GM18526 (cell line): Measurements from ENCODE around the gene FBN1.

Experiments used
- POLR2A ChIP-seq: IDR thresholded peaks from 3 replicates; pipeline ENCODE4 v1.6.1; 2011; ENCODE audit not compliant: insufficient read length; ENCODE audit errors: extremely low read depth

The FBN1 gene

DNA sequence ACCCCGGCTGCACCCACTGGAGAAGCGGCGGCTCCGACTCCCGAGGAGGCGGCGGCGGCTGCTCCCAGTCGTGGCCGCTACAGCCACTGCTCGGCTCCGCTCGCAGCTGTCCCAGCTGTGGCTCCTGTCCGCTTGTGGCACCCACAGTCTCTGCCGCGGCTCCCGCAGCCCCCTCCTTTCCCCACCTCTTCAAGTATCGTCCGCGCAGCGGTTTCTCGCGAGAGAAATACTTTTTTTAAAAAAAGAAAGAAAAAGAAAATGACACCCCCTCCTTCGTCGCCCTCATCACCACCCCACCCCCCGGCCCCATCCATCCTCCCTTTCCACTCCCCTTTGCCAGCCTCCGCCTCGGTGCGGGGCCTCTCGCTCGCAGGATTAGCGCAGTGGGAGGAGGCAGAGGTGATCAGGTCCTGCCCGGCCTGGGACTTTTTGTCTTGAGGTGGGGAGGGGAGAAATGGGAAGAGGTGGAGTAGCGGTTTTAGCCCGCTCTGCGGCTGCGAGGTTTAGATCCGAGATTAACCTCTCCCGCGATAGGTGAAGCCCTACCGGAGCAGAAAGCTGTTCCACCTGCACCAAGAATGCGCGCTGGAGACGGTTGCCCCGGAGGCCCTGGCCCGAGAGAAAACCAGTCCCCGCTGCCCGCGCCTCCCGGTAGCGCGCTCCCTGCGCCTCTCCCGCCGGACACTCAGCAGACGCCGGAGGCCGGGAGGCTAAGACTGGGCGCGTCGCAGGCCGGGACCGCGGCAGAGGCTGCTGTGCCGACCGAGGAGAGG lies at the start of gene FBN1:
Gene FBN1 (minus strand): TSS at position 152 of the 773 bp plus-strand sequence. CDS start 940 bp downstream, outside the sequence.
- TF ChIP-seq POLR2A = peak; percentile 89

DNA sequence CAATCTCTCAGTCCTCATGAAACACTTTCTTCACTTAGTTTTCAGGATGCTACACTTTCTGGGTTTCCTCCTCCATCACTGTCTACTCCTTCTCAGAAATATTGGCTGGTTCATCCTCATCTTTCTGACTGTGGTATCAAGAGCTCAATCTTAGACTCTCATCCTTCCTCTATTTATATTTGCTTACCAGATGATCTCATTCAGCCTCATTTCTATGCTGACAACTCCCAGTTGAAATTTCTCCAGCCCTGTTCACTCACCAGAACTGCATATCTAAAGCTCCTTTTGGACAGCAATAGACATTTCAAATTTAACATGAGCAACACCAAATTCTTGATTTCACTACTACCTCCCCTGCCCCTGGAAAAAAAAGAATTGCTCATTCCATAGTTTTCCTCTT lies 48.0 kb upstream of the FBN1 start:
- no peak for TF ChIP-seq POLR2A

DNA sequence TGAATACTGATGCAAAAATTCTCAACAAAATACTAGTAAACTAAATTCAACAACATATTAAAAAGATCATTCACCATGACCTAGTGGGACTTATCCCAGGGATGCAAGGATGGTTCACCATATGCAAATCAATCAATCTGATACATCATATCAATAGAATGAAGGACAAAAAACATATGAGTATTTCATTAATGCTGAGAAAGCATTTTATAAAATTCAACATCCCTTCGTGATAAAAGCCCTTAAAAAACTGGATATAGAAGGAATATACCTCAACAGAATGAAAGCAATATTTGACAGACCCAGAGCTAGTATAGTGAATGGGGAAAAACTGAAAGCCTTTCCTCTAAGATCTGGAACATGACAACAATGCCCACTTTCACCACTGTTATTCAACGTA lies 43.0 kb upstream of the FBN1 start:
- TF ChIP-seq POLR2A = no peak

DNA sequence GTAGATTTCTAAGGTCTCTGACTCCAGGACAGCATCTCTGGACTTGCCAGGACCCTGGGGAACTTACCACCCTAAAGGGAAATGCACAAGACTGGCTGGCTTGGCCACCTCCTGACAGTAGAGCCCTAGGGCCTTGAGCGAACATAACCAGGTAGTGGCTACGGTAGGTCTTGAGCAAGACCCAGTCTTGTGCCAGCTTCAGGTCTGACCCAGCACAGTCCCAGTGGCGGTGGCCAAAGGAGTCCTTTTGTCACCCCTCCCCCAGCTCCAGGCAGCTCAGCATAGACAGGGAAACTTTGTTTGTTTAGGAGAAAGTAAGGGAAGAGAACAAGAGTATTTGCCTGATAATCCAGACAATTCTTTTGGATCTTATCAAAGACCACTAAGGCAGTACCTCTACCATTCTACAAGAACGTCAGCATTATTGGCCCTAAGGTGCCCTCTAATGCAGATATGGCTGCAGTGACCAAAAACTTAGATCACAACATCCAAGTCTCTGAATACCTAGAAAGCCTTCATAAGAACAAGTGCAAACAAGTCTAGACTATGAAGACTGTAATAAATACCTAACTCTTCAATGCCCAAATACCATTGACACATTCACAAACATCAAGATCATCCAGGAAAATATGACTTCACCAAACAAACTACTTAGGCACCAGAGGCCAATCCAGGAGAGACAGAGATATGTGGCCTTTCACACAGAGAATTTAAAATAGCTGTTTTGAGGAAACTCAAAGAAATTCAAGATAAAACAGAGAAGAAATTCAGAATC lies 38.7 kb upstream of the FBN1 start:
- TF ChIP-seq POLR2A = no peak

DNA sequence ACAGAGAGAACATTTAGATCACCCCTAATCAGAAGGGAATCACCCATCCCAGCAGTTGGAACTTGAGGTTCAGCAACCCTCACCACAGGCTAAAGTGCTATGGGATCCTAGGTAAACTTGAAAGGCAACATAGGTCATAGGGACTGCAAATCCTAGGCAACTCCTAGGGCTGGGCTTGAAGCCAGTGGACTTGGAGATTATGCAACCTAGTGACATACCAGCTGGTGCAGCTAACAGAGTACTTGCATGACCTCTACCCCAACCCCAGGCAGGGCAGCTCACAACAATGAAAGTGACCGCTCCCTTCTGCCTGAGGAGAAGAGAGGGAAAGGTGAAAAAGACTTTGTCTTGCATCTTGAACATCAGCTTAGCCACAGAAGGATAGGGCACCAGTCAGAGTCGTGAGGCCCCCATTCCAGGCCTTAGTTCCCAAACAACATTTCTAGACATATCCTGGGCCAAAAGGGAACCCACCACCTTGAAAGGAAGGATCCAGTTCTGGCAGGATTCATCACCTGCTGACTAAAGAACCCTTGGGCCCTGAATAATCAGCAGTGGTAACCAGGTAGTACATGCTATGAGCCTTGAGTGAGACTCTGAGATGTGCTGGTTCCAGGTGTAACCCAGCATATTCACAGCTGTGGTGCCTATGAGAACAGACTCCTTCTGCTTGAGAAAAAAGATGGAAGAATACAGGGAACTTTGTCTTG lies 37.6 kb upstream of the FBN1 start:
- no peak for TF ChIP-seq POLR2A

DNA sequence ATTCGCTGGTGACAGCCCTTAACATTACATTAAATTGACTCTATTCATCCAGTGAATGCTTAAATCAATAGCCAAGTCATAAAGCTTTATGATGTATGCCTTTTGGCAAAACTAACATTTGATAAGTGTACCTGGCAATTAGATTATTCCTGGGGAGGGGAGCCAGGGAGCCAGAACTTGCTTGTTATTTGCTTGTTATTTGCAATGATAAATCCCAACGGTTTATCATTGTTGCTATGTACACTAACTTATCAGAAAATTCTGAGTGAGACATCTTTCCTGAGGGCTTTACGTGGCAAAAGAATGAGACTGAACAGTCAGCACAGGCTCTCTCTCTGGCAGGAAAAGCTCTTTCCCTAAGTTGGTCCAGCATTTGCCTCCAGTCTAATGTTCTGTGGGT lies 35.8 kb upstream of the FBN1 start:
- TF ChIP-seq POLR2A = no peak

DNA sequence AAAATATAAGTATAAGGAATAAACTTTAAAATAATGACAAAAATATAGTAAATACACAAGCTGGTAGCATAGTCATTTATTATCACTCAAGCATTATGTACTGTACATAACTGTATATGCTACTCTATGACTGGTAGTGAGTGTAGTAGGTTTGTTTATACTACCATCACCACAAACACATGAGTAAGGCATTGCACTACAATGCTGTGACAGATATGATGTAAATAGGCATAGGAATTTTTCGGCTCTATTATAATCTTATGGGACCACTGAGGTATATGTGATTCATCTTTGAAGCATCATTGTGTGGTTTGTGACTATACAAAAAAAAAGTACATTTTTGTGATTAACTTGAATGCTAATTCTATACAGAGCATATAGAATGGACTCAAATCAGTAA lies 35.3 kb upstream of the FBN1 start:
- no peak for TF ChIP-seq POLR2A

DNA sequence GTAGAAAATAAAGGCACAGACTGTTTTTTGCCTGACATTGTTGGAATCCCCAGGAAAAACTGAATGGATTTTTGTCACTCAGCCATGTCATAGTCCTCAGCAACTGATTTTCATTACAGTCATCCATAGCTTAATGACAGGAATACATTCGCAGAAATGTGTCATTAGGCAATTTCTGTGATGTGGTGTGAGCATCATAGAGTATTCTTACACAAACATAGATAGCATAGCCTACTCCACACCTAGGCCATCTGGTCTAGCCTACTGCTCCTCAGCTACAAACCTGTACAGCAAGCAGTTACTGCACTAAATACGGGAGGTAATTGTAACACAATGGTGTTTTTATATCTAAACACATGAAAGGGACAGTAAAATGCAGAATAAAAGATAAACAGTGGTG lies 34.4 kb upstream of the FBN1 start:
- no peak for TF ChIP-seq POLR2A

DNA sequence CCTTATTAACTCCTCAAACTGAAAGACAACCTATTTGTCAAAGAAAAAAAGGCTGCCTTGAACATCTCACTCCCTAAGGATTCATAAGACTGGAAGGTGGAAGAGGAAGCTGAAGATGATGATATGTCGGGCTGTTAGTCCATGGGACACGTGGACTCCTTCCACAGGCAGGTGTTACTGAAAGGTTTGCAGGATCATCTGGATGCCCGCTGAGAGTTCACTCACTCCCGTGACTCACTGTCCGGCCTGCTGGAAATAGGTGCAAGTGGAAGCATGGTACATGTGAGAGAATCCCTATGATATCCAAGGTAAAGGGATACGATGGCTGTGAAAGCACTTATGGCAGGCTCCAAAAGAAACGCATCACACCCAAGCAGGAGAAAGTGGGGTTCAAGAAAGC lies 33.3 kb upstream of the FBN1 start:
- no peak for TF ChIP-seq POLR2A

DNA sequence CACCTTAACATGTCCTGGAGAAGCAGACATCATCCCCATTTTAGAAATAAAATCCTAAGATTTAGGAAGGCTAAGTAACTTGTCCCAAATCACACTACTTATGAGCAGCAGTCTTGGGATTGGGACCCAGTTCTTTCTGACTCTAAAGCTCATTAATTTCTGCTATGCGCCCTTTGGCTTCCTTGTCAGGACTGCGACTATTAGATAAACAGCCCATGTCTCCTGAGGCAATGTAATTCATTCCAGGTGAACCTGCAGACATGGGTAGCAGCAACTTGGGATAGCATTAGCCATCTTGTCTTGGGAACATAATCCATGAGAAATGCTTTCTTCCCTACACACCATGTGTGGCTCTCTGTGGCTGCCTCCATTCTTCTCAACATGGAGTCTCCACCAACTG lies 32.3 kb upstream of the FBN1 start:
- no peak for TF ChIP-seq POLR2A

DNA sequence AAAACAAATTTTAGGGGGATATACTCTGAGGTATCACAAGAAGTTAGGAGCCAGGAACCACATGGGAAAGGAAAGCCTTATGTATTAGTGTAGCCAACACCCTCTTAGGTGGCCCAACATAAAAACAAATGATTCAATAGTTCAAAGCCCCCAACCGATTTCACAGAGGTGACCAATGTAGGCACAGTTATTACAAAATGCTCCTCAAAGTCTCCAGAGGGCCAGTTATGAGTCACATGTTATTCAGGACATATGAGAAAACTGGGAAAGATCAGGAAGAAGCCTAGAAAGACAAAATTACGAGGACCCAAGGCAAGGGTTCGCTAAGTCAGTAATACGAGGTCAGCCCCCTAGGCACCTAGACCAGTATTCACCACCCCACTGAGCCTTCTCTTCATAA lies 29.9 kb upstream of the FBN1 start:
- no peak for TF ChIP-seq POLR2A

DNA sequence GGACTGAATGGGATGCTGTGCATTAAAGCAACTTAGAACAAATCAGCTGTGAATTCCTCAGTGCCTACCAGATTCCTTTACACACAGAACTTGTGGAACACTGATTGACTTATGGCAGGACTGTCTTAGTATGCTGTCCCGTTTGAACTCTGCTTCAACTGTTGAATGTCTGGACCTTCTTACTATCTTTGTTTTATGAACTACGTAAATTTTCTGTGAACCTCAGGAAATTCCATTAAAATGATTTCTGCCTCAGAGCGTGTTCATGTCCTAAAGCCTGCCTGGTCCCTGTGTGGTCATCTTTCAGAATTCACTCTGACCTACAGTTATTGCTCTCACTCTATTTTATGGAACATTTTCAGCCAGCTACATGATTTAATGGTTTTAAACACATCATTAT lies 29.4 kb upstream of the FBN1 start:
- TF ChIP-seq POLR2A = no peak

DNA sequence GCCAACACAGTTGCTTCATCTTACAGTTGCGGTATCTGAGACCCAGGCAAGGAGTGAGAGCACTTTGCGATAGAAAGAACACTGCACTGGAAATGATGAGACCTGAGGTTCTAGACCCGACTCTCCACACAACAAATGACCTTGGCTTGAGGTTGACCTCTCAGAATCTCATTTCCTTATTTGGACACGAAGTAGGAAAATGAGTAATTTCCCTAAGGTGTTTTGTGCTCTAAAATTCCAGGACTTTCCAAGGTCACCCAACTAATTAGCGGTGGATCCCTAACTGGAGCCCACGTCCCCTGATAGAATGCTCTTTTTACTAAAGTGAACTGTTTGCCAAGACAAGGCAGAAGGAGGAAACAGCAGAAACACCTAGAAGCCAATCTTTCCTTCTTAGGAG lies 26.7 kb upstream of the FBN1 start:
- no peak for TF ChIP-seq POLR2A

DNA sequence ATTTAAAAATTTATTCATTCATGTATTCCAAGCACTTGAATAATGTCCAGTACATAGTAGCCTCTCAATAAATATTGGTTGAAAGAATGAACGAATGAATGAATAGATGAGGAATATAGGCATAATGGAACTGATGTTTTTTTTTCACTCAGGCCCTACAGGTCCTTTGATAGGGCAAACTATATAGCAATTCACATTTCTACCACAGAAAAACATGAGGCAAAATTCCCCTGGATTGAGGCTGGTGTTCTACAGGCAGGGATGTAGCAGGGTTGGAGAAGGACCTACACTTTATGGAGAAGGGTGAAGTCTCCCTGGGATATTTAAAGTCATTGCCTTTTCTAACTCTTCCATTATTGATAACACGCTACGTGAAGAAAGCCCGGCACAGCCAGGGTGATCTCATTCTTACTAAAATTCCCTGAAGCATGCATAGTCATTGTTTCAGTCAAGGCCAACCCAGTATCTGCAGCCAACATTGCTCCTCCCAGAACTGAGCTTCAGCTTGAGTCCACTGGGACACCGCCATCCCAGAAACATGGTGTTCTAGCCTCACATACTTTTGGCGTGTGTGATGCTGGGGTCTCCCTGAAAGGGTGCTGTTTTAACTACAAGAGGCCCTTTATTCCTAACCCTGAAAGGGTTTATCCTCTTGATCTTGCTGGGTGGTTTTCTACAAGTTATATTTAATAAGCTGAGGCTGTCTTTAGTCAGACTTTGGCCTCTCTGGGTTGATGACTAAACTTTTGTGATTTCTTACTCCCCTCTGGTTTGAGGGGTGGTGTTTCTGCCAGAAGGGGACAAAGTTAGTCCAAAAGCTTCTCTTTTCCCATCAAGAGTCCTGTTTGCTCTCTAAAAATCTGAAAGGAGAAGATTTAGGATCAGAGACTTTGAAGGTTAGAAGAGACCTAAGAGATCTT lies 25.9 kb upstream of the FBN1 start:
- TF ChIP-seq POLR2A = no peak

DNA sequence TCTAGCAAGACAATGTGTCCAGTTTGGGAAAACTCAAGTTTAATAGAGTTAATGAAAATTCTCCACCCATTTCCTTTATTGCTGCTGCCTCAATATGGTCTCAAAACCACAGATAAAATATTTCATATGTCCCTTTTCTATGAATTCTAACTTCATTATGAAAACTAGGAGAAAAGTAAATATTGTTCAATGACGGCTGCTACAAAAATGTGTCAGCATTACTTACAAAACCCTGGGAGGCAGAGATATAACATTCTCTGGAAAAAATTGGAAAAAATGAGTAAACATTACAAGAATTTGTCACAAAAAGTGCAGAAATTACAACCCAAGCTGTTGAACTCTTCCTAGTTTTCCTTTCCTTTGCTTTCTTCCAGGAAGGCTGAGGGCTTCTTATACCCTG lies 22.2 kb upstream of the FBN1 start:
- no peak for TF ChIP-seq POLR2A
